Stimulated activated naive CD8-positive, alpha-beta T cell treated with anti-CD3 and anti-CD28 coated beads, Interleukin-15, Interleukin-2, amounts not matched to agents 100 ng/mL and 50 ng/mL, for 24 hours (primary cell): Measurements from ENCODE around the gene DLX2.
"Not testable (repeated sequence)": the region's sequence is repeated elsewhere in the genome, so short reads cannot be mapped to it uniquely, and the experiment has no call there.

Source experiments
- H3K27ac Mint-ChIP-seq: one replicate; pipeline ENCODE4 v1.8.0; 2021; ENCODE audit warnings: mild to moderate bottlenecking, mixed read lengths
- H3K27me3 Mint-ChIP-seq: one replicate; pipeline ENCODE4 v1.8.0; 2021; ENCODE audit warnings: mixed read lengths
- H3K36me3 Mint-ChIP-seq: one replicate; pipeline ENCODE4 v1.8.0; 2021; ENCODE audit warnings: low read depth, mixed read lengths
- H3K4me1 Mint-ChIP-seq: one replicate; pipeline ENCODE4 v1.8.0; 2021; ENCODE audit warnings: low read depth, mixed read lengths
- H3K4me3 Mint-ChIP-seq: one replicate; pipeline ENCODE4 v1.8.0; 2021; ENCODE audit warnings: mild to moderate bottlenecking, mixed read lengths
- H3K9me3 Mint-ChIP-seq: one replicate; pipeline ENCODE4 v1.8.0; 2021; ENCODE audit warnings: mixed read lengths

Gene DLX2

GRCh38 chr2:172083628-172084394 lies 18.9 kb downstream of the DLX2 start:
- Mint-ChIP-seq H3K27me3 (peaks cover 91% of the 10 kb centered on the region), H3K36me3 (peaks cover 15% of the 10 kb centered on the region), H3K4me3 (peak overlapping the region; percentile 82), H3K27ac (peak overlapping the region; percentile 73), H3K9me3 (peaks cover 3% of the 10 kb centered on the region), H3K4me1 (peaks cover 56% of the 10 kb centered on the region)

- H3K27me3 Mint-ChIP-seq, result peaks cover 84% of the 10 kb centered on the region
- H3K27ac Mint-ChIP-seq, result peak overlapping the region; percentile 73
- peaks cover 15% of the 10 kb centered on the region for H3K36me3 Mint-ChIP-seq
- peak overlapping the region; percentile 82 for H3K4me3 Mint-ChIP-seq
- H3K9me3 Mint-ChIP-seq, result peaks cover 3% of the 10 kb centered on the region
- peaks cover 51% of the 10 kb centered on the region for H3K4me1 Mint-ChIP-seq
These were observed 19.6 kb downstream of the DLX2 start for GRCh38 chr2:172082944-172083627.

- Mint-ChIP-seq H3K36me3 (peaks cover 12% of the 10 kb centered on the region), H3K4me3 (no peak overlapping the region), H3K27me3 (peaks cover 79% of the 10 kb centered on the region), H3K4me1 (peaks cover 44% of the 10 kb centered on the region), H3K27ac (no peak overlapping the region), H3K9me3 (peaks cover 3% of the 10 kb centered on the region)
These were observed 20.4 kb downstream of the DLX2 start for GRCh38 chr2:172082105-172082943.

- H3K27me3 Mint-ChIP-seq, result peaks cover 75% of the 10 kb centered on the region
- H3K36me3 Mint-ChIP-seq, result peaks cover 10% of the 10 kb centered on the region
- no peak overlapping the region for H3K4me3 Mint-ChIP-seq
- H3K27ac Mint-ChIP-seq, result no peak overlapping the region
- peaks cover 3% of the 10 kb centered on the region for H3K9me3 Mint-ChIP-seq
- H3K4me1 Mint-ChIP-seq, result peaks cover 35% of the 10 kb centered on the region
These were observed 21.3 kb downstream of the DLX2 start for GRCh38 chr2:172081221-172082022.

- Mint-ChIP-seq H3K9me3 (peaks cover 3% of the 10 kb centered on the region), H3K27me3 (peaks cover 68% of the 10 kb centered on the region), H3K27ac (no peak overlapping the region), H3K36me3 (peaks cover 10% of the 10 kb centered on the region), H3K4me1 (peaks cover 30% of the 10 kb centered on the region), H3K4me3 (no peak overlapping the region)
These were observed 22.0 kb downstream of the DLX2 start for GRCh38 chr2:172080641-172081220.

- Mint-ChIP-seq H3K4me1 (peaks cover 23% of the 10 kb centered on the region), H3K4me3 (no peak overlapping the region), H3K9me3 (peaks cover 3% of the 10 kb centered on the region), H3K27ac (peak overlapping the region; percentile 19), H3K27me3 (peaks cover 61% of the 10 kb centered on the region), H3K36me3 (peaks cover 10% of the 10 kb centered on the region)
These were observed 22.7 kb downstream of the DLX2 start for GRCh38 chr2:172079838-172080640.

GRCh38 chr2:172079416-172079815 lies 23.3 kb downstream of the DLX2 start:
- Mint-ChIP-seq H3K9me3 (peaks cover 3% of the 10 kb centered on the region), H3K4me1 (peaks cover 18% of the 10 kb centered on the region), H3K4me3 (no peak overlapping the region), H3K27me3 (peaks cover 61% of the 10 kb centered on the region), H3K27ac (no peak overlapping the region), H3K36me3 (peaks cover 10% of the 10 kb centered on the region)

GRCh38 chr2:172074254-172074653 lies 28.4 kb downstream of the DLX2 start:
- Mint-ChIP-seq H3K27ac (no peak overlapping the region), H3K27me3 (peaks cover 24% of the 10 kb centered on the region), H3K4me3 (no peak overlapping the region), H3K9me3 (no peaks in the 10 kb centered on the region), H3K36me3 (peaks cover 4% of the 10 kb centered on the region), H3K4me1 (no peaks in the 10 kb centered on the region)

GRCh38 chr2:172073518-172073917 lies 29.2 kb downstream of the DLX2 start:
- peaks cover 19% of the 10 kb centered on the region for H3K27me3 Mint-ChIP-seq
- peaks cover 4% of the 10 kb centered on the region for H3K36me3 Mint-ChIP-seq
- H3K4me1 Mint-ChIP-seq, result no peaks in the 10 kb centered on the region
- no peak overlapping the region for H3K4me3 Mint-ChIP-seq
- no peaks in the 10 kb centered on the region for H3K9me3 Mint-ChIP-seq
- H3K27ac Mint-ChIP-seq, result no peak overlapping the region

GRCh38 chr2:172072706-172073105 lies 30.0 kb downstream of the DLX2 start:
- Mint-ChIP-seq H3K4me3 (no peak overlapping the region), H3K27ac (no peak overlapping the region), H3K36me3 (peaks cover 4% of the 10 kb centered on the region), H3K9me3 (no peaks in the 10 kb centered on the region), H3K4me1 (no peaks in the 10 kb centered on the region), H3K27me3 (peaks cover 16% of the 10 kb centered on the region)

- no peaks in the 10 kb centered on the region for H3K9me3 Mint-ChIP-seq
- H3K4me3 Mint-ChIP-seq, result no peak overlapping the region
- peaks cover 4% of the 10 kb centered on the region for H3K36me3 Mint-ChIP-seq
- peaks cover 16% of the 10 kb centered on the region for H3K27me3 Mint-ChIP-seq
- no peaks in the 10 kb centered on the region for H3K4me1 Mint-ChIP-seq
- no peak overlapping the region for H3K27ac Mint-ChIP-seq
These were observed 30.4 kb downstream of the DLX2 start for GRCh38 chr2:172072303-172072702.

- no peaks in the 10 kb centered on the region for H3K4me1 Mint-ChIP-seq
- no peak overlapping the region for H3K4me3 Mint-ChIP-seq
- H3K9me3 Mint-ChIP-seq, result no peaks in the 10 kb centered on the region
- H3K27me3 Mint-ChIP-seq, result peaks cover 11% of the 10 kb centered on the region
- H3K27ac Mint-ChIP-seq, result no peak overlapping the region
- peaks cover 13% of the 10 kb centered on the region for H3K36me3 Mint-ChIP-seq
These were observed 31.8 kb downstream of the DLX2 start for GRCh38 chr2:172070936-172071335.

- H3K9me3 Mint-ChIP-seq, H3K4me3 Mint-ChIP-seq, H3K4me1 Mint-ChIP-seq, H3K27ac Mint-ChIP-seq: not testable (repeated sequence)
- peaks cover 23% of the 10 kb centered on the region for H3K36me3 Mint-ChIP-seq
- peaks cover 11% of the 10 kb centered on the region for H3K27me3 Mint-ChIP-seq
These were observed 34.8 kb downstream of the DLX2 start for GRCh38 chr2:172067905-172068304.
